ENCODE data around the gene NAV2.

DNA sequence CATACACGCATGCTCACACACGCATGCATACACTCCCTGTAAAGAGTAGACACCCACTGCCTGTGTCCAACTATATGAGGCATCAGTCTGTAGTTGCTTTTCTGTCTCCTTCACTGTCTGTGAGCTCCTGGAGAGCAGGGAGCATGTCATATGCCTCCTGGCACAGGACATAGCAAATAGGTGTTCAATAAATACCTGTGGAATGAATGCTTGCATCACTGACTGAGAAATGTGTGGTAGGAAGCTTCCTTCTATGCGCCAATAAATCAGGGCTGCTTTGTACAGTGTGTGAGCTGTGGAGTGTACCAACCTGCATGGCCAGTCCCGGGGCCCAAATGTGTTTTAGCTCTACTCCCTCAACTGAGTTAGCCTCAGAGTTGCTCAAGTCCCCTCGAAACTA lies 37.2 kb upstream of the NAV2 start:
- TF ChIP-seq CTCF (IDR thresholded peaks at IDR 0.05 in 2 of 3, conservative IDR thresholded peaks at IDR 0.05 in 1 of 3; ENCODE audit: borderline replicate concordance in 1 of 3, insufficient read depth in 1 of 3, low read depth in 2 of 3, low read length in 2 of 3) (no peak), SP1 (IDR thresholded peaks at IDR 0.05; ENCODE audit: low read depth) (no peak), ZNF274 (IDR thresholded peaks at IDR 0.05; ENCODE audit: low read depth, low read length) (no peak), JUND (IDR thresholded peaks at IDR 0.05) (no peak), POLR2AphosphoS5 (IDR thresholded peaks at IDR 0.05; ENCODE audit: low read depth, low read length) (no peak), POLR2A (IDR thresholded peaks at IDR 0.05; ENCODE audit: borderline replicate concordance, extremely low read depth, insufficient read depth, insufficient read length) (no peak), EZH2phosphoT487 (IDR thresholded peaks at IDR 0.05; ENCODE audit: borderline replicate concordance) (no peak)
- TF ChIP-seq, protein P1, sequence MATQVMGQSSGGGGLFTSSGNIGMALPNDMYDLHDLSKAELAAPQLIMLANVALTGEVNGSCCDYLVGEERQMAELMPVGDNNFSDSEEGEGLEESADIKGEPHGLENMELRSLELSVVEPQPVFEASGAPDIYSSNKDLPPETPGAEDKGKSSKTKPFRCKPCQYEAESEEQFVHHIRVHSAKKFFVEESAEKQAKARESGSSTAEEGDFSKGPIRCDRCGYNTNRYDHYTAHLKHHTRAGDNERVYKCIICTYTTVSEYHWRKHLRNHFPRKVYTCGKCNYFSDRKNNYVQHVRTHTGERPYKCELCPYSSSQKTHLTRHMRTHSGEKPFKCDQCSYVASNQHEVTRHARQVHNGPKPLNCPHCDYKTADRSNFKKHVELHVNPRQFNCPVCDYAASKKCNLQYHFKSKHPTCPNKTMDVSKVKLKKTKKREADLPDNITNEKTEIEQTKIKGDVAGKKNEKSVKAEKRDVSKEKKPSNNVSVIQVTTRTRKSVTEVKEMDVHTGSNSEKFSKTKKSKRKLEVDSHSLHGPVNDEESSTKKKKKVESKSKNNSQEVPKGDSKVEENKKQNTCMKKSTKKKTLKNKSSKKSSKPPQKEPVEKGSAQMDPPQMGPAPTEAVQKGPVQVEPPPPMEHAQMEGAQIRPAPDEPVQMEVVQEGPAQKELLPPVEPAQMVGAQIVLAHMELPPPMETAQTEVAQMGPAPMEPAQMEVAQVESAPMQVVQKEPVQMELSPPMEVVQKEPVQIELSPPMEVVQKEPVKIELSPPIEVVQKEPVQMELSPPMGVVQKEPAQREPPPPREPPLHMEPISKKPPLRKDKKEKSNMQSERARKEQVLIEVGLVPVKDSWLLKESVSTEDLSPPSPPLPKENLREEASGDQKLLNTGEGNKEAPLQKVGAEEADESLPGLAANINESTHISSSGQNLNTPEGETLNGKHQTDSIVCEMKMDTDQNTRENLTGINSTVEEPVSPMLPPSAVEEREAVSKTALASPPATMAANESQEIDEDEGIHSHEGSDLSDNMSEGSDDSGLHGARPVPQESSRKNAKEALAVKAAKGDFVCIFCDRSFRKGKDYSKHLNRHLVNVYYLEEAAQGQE (IDR thresholded peaks at IDR 0.05; ENCODE audit: low read depth) = no peak
- TF ChIP-seq, protein P2, sequence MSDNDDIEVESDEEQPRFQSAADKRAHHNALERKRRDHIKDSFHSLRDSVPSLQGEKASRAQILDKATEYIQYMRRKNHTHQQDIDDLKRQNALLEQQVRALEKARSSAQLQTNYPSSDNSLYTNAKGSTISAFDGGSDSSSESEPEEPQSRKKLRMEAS (IDR thresholded peaks at IDR 0.05) = no peak

All from HCT116 (cell line).